Muscle of leg (tissue), 11 donors: ENCODE data around the gene MRI1. TPM values are rescaled to one million over a fixed set of nuclear protein-coding genes. Genes with fewer than 3 reads are reported as not detected.

Source experiments
- DNase-seq: peaks from one replicate; pipeline ENCODE4 v3.0.0; 2013
- H3K27ac ChIP-seq: one replicate; pipeline ENCODE4 v1.5.1; 2013; ENCODE audit warnings: mild to moderate bottlenecking, low read length, control low read depth
- H3K27me3 ChIP-seq: one replicate; pipeline ENCODE4 v1.6.1; 2013; ENCODE audit warnings: low read length; ENCODE audit not compliant: control insufficient read depth, insufficient read depth
- H3K36me3 ChIP-seq: one replicate; pipeline ENCODE4 v1.6.1; 2013; ENCODE audit warnings: low read length; ENCODE audit not compliant: control insufficient read depth, insufficient read depth
- H3K4me1 ChIP-seq: one replicate; pipeline ENCODE4 v1.6.1; 2013; ENCODE audit warnings: low read length; ENCODE audit not compliant: control insufficient read depth, insufficient read depth
- H3K4me3 ChIP-seq: one replicate; pipeline ENCODE4 v1.5.1; 2013; ENCODE audit warnings: low read length, control low read depth
- H3K9me3 ChIP-seq: replicated peaks from 2 replicates; pipeline ENCODE4 v1.6.1; 2013; ENCODE audit warnings: low read depth, low read length; ENCODE audit not compliant: control insufficient read depth
- WGBS: methylation state at CpG from one replicate; pipeline ENCODE4 v1.1.5; 2013; ENCODE audit warnings: missing lambda C conversion rate; ENCODE audit not compliant: insufficient coverage; 5-methylcytosine and 5-hydroxymethylcytosine counted together
- polyA plus RNA-seq, 8 donors: library from polyadenylated mRNA; unstranded; fragments of 120-200 nt; gene quantifications; one replicate each; pipeline versions ENCODE4 v1.2.1 to v1.2.3, GENCODE V29; 2013; ENCODE audit warnings: inconsistent platforms in 1 of 8, low replicate concordance in 1 of 8; ENCODE audit not compliant: insufficient read length in 8 of 8, insufficient read depth in 1 of 8
- total RNA-seq: library from RNA; stranded (reverse); fragments of 120-200 nt; gene quantifications from one replicate; pipeline ENCODE4 v1.2.4, GENCODE V29; 2013

Gene MRI1
- total and polyA plus RNA-seq, 9 donors = 15.6 to 27.9 (median 20.4) TPM

DNA sequence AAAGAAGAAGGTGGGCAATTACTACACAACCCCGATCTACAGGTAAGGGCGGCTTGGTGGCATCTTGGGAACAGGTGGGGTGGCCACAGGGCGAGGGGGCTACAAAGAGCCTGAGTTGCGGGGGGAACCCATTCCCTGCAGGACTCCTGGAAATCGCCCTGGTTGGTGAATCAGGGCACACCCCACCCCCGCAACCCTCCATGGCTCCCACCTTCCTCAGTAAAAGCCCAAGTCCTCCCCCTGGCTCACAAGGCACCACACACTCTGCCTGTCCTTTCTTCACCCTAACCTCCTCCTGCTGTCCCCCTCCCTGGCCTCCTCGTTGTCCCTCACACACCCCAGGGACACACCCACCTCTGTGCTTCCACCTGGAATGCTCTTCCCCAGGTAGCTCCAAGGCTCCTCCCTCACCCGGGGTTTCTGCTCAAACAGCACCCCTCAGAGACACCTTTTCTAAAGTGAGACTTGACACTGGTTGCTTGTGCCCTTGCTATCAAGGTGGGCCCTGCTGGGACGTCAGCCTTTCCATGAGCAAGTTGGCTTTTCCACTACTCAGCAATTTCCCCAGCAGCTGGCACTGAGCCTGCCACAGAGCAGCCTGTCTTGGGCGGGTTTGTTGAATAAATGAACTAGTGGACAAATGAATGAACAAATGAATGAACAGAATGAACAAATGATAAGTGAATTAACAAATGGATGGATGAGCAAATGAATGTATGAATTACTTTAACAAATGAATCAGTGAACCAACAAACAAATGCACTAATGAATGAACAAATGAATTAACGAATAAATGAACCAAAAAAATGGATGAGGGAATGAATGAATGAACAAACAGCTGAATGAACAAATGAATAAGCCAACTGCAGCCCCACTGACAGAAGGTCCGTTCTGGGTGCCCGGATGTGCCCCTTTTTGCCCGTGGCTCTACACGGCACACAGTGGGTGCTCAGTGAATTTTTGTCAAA is 6.2 kb upstream of the MRI1 start:
- H3K27me3 ChIP-seq = no peaks in the 10 kb centered on the region
- WGBS = 88% methylated on average over 10 of the region's 15 CpGs
- no peak overlapping the region for H3K27ac ChIP-seq
- no peaks in the 10 kb centered on the region for H3K4me1 ChIP-seq
- no peaks in the 10 kb centered on the region for H3K9me3 ChIP-seq
- no peak overlapping the region for H3K4me3 ChIP-seq
- DNase-seq = no peak
- H3K36me3 ChIP-seq = peaks cover 76% of the 10 kb centered on the region

DNA sequence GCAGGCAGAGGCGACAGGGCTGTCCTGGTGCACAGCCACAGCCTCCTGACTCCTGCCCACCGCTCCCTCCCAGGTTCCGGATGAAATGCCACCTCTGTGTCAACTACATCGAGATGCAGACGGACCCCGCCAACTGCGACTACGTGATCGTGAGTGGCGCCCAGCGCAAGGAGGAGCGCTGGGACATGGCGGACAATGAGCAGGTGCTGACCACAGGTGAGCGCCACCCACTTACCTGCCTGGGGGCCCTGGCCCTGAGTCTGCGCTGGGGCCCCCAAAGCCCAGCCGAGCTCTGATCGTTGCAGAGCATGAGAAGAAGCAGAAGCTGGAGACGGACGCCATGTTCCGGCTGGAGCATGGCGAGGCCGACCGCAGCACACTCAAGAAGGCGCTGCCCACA is 5.5 kb upstream of the MRI1 start:
- H3K4me3 ChIP-seq = no peak overlapping the region
- no peaks in the 10 kb centered on the region for H3K9me3 ChIP-seq
- WGBS = 93% methylated on average over 24 of the region's 24 CpGs
- H3K4me1 ChIP-seq = peaks cover 1% of the 10 kb centered on the region
- H3K27ac ChIP-seq = no peak overlapping the region
- peaks cover 74% of the 10 kb centered on the region for H3K36me3 ChIP-seq
- no peak for DNase-seq
- H3K27me3 ChIP-seq = no peaks in the 10 kb centered on the region

DNA sequence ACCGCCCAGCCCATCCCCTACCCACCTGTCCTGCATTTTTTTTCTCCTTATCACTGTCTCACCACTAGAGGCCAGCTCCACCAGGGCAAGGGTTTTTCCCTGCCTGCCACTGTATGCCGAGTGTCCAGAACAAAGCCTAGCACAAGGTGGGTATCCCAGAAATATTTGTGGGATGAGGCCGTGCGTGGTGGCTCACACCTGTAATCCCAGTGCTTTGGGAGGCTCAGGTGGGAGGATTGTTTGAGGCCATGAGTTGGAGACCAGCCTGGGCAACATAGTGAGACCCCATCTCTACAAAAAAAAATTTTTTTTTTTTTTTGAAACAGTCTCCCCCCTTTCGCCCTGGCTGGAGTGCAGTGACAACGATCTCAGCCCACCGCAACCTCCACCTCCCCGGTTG is 2.9 kb upstream of the MRI1 start:
- no peak overlapping the region for H3K27ac ChIP-seq
- DNase-seq = no peak
- H3K36me3 ChIP-seq = peaks cover 56% of the 10 kb centered on the region
- H3K27me3 ChIP-seq = no peaks in the 10 kb centered on the region
- 93% methylated on average over 3 of the region's 8 CpGs for WGBS
- H3K9me3 ChIP-seq = no peaks in the 10 kb centered on the region
- peaks cover 15% of the 10 kb centered on the region for H3K4me1 ChIP-seq
- H3K4me3 ChIP-seq = no peak overlapping the region

DNA sequence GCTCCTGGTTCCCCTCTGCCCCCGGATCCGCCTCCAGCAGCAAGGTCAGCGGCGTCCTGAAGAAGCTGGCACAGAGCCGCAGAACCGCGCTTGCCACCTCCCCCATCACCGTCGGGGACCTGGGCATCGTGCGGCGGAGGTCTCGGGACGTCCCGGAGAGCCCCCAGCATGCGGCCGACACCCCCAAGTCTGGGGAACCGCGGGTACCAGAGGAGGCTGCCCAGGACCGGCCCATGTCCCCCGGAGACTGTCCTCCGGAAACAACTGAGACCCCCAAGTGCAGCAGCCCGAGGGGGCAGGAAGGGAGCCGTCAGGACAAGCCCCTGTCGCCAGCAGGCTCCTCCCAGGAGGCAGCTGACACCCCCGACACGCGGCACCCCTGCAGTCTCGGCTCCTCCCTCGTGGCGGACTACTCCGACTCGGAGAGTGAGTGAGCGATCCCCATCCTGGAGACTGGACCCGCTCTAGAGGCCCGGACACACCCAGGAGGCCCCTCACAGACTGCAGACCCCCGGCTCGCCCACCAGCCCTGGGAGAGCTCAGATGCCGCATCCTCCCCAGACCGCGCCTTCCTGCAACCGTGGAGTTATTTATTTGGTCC is 1.6 kb upstream of the MRI1 start:
- Histone ChIP-seq H3K9me3 (no peaks in the 10 kb centered on the region), H3K4me3 (no peak overlapping the region), H3K36me3 (peaks cover 46% of the 10 kb centered on the region), H3K27me3 (no peaks in the 10 kb centered on the region), H3K27ac (no peak overlapping the region), H3K4me1 (peaks cover 15% of the 10 kb centered on the region)
- WGBS = 86% methylated on average over 35 of the region's 42 CpGs
- DNase-seq = no peak

DNA sequence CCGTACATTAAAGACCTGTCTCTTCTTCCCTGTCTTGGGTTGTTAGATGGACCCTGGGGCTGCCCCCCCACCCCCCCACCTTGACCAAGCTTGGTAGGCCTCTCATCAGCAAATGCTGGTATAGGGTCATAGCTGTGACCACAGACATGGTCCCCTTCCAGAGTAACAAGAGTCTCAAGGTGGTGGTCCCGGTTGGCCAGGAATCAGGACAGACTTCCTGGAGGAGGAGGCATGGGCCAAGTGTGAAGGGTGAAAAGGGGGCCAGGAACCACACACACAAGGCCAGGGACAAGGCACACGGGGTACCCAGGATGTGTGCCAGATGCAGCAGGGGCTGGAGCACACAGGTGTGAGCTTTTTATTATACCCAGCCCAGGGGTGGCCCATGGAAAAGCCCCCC is 1.1 kb upstream of the MRI1 start:
- 94% methylated on average over 2 of the region's 3 CpGs for WGBS
- Histone ChIP-seq H3K27me3 (no peaks in the 10 kb centered on the region), H3K4me1 (peaks cover 15% of the 10 kb centered on the region), H3K36me3 (peaks cover 44% of the 10 kb centered on the region), H3K9me3 (no peaks in the 10 kb centered on the region), H3K4me3 (no peak overlapping the region), H3K27ac (no peak overlapping the region)
- no peak for DNase-seq

DNA sequence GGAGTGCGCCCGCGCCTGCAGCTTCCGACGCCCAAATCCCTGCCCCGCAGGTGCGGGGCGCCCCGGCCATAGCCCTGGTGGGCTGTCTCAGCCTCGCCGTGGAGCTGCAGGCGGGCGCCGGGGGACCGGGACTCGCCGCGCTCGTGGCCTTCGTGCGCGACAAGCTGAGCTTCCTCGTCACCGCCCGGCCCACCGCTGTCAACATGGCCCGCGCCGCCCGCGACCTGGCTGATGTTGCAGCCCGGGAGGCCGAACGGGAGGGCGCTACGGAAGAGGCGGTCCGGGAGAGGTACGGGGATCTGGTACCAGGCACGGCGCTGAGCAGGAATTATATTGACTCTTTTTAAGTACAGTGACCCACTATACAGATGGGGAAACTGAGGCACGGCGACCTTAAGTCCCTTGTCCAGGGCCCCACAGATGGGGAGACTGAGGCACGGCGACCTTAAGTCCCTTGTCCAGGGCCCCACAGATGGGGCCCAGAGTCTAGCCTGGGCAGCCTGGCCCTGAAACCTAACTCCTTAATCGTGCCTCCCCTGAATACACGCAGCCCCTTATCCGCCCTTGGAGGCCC is 586 bp downstream of the MRI1 start:
- Histone ChIP-seq H3K4me1 (peaks cover 15% of the 10 kb centered on the region), H3K36me3 (peaks cover 46% of the 10 kb centered on the region), H3K27me3 (no peaks in the 10 kb centered on the region), H3K27ac (peak overlapping the region; percentile 42), H3K9me3 (no peaks in the 10 kb centered on the region), H3K4me3 (peak overlapping the region; percentile 63)
- DNase-seq = no peak
- WGBS = 1% methylated on average over 42 of the region's 48 CpGs

DNA sequence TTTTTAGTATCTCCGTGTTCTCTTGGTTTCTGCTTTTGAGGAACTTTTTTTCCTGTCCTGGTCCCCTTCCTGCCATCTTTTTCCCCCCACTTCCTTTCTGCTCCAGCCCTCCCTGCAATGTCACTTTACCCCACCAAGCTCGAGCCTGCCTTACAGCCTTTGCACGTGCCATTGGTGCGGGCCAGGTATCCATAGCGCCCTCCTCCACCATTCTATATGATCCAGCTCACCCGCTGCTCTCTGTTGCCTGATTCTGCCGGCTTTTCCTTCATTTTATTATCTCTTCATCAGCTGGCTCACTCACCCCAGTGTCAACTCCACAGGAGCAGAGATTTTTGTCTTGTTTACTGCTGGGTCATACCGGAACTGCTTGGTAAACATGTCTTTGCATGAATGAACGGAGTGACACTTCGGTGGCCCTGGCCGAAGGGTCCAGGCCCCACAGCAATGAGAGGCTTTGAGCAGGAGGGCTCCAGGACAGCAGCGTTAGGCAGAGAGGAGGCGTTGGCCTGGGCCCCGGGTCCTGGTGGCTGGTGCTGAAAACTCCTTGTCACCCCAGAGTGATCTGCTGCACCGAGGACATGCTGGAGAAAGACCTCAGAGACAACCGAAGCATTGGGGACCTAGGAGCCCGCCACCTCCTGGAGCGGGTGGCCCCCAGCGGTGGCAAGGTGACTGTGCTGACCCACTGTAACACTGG is 1.2 kb downstream of the MRI1 start:
- H3K27ac ChIP-seq = peak overlapping the region; percentile 42
- WGBS = 39% methylated on average over 17 of the region's 19 CpGs

DNA sequence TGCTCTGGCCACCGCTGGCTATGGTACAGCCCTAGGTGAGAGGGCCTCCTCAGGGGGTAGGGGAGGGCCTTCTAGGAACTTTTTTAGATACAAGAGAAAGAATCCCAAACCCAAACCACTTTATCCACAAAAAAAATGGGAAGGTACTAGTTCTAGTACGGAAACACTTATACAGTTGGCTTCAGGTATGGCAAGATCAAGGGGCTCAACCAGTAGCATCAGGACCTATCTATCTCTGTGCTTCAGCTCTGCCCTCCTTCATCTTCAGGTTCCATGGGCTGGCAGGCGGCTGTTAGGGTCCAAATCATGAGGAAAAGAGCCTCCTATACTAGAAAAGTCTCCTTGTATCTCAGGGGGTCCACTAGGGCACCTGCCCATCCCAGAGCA is 1.8 kb downstream of the MRI1 start:
- DNase-seq = no peak
- Histone ChIP-seq H3K9me3 (no peaks in the 10 kb centered on the region), H3K4me3 (no peak overlapping the region), H3K36me3 (peaks cover 45% of the 10 kb centered on the region), H3K27ac (no peak overlapping the region), H3K27me3 (no peaks in the 10 kb centered on the region), H3K4me1 (peaks cover 15% of the 10 kb centered on the region)
- 100% methylated on average over 1 of the region's 3 CpGs for WGBS

More for the DNA sequence above, 1.2 kb downstream of the MRI1 start:
- H3K27me3 ChIP-seq = no peaks in the 10 kb centered on the region
- no peaks in the 10 kb centered on the region for H3K9me3 ChIP-seq
- DNase-seq = no peak
- peaks cover 15% of the 10 kb centered on the region for H3K4me1 ChIP-seq
- peaks cover 45% of the 10 kb centered on the region for H3K36me3 ChIP-seq
- H3K4me3 ChIP-seq = peak overlapping the region; percentile 63

DNA sequence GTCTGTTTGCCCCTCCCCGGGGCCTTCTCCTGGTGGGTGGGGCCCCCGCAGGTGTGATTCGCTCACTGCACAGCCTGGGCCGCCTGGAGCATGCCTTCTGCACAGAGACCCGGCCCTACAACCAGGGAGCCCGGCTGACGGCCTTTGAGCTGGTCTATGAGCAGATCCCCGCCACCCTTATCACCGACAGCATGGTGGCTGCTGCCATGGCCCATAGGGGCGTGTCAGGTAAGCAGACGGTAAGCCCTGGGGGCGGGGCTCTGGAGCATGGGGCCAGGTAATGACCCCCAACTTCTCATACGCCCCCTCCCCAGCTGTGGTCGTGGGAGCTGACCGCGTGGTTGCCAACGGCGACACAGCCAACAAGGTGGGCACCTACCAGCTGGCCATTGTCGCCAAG is 4.2 kb downstream of the MRI1 start:
- 88% methylated on average over 19 of the region's 19 CpGs for WGBS
- no peaks in the 10 kb centered on the region for H3K27me3 ChIP-seq
- H3K4me3 ChIP-seq = no peak overlapping the region
- H3K9me3 ChIP-seq = no peaks in the 10 kb centered on the region
- H3K27ac ChIP-seq = no peak overlapping the region
- DNase-seq = no peak
- peaks cover 39% of the 10 kb centered on the region for H3K36me3 ChIP-seq
- peaks cover 15% of the 10 kb centered on the region for H3K4me1 ChIP-seq
